Measurements from ENCODE around the gene MYO1H. TPM values are rescaled to one million over a fixed set of nuclear protein-coding genes. Genes with fewer than 3 reads are reported as not detected.

MYO1H gene
- polyA plus RNA-seq, 1 experiment, result not detected

- ChIA-PET CTCF (interaction anchor here (1.0 kb wide), 2 partner anchors 9 to 26 kb away, joined by 3 read pairs; no protein-coding TSS in a partner anchor), POLR2A (no interaction called here)
- no peak for TF ChIP-seq CTCF (IDR thresholded peaks at IDR 0.05; ENCODE audit: insufficient read depth, low read depth, low read length)
- Histone ChIP-seq H3K4me3 (ENCODE audit: low read depth, low read length) (no peak overlapping the region), H3K36me3 (ENCODE audit: control insufficient read depth, insufficient read depth, low read length) (peaks cover 50% of the 10 kb centered on the region), H3K27me3 (ENCODE audit: control insufficient read depth, insufficient read depth, low read length) (no peaks in the 10 kb centered on the region)
- DNase-seq (ENCODE audit: low read depth), result no peak
These were observed 104.8 kb downstream of the MYO1H start for GRCh38 chr12:109452489-109452888.

- DNase-seq (ENCODE audit: low read depth), result no peak
- Histone ChIP-seq H3K4me3 (ENCODE audit: low read depth, low read length) (no peak overlapping the region), H3K36me3 (ENCODE audit: control insufficient read depth, insufficient read depth, low read length) (peaks cover 47% of the 10 kb centered on the region), H3K27me3 (ENCODE audit: control insufficient read depth, insufficient read depth, low read length) (no peaks in the 10 kb centered on the region)
- TF ChIP-seq CTCF (IDR thresholded peaks at IDR 0.05; ENCODE audit: insufficient read depth, low read depth, low read length), result no peak
- CTCF ChIA-PET, result interaction anchor here (1.3 kb wide), 1 partner anchor 10 kb away, joined by 3 read pairs; no protein-coding TSS in a partner anchor
- POLR2A ChIA-PET, result no interaction called here
These were observed 108.0 kb downstream of the MYO1H start for GRCh38 chr12:109455706-109456105.

- CTCF ChIA-PET, result interaction anchor here (0.6 to 1.8 kb wide), 5 partner anchors 13 to 1033 kb away, joined by 3 to 6 read pairs (median 3); no protein-coding TSS in a partner anchor
- no peak for DNase-seq (ENCODE audit: low read depth)
- no peak overlapping the region for H3K4me3 ChIP-seq (ENCODE audit: low read depth, low read length)
These were observed 110.4 kb downstream of the MYO1H start for GRCh38 chr12:109458086-109458485.

GRCh38 chr12:109458771-109459208 lies 111.1 kb downstream of the MYO1H start:
- no peak for TF ChIP-seq CTCF (IDR thresholded peaks at IDR 0.05; ENCODE audit: insufficient read depth, low read depth, low read length)
- DNase-seq (ENCODE audit: low read depth), result no peak
- ChIA-PET POLR2A (no interaction called here), CTCF (interaction anchor here (0.6 to 0.7 kb wide), 3 partner anchors 14 to 1032 kb away, joined by 3 to 5 read pairs (median 3); no protein-coding TSS in a partner anchor)
- Histone ChIP-seq H3K4me3 (ENCODE audit: low read depth, low read length) (no peak overlapping the region), H3K36me3 (ENCODE audit: control insufficient read depth, insufficient read depth, low read length) (peaks cover 28% of the 10 kb centered on the region), H3K27me3 (ENCODE audit: control insufficient read depth, insufficient read depth, low read length) (no peaks in the 10 kb centered on the region)

More at GRCh38 chr12:109458086-109458485, 110.4 kb downstream of the MYO1H start:
- H3K27me3 ChIP-seq (ENCODE audit: control insufficient read depth, insufficient read depth, low read length), result no peaks in the 10 kb centered on the region
- TF ChIP-seq CTCF (IDR thresholded peaks at IDR 0.05; ENCODE audit: insufficient read depth, low read depth, low read length), result no peak
- peaks cover 31% of the 10 kb centered on the region for H3K36me3 ChIP-seq (ENCODE audit: control insufficient read depth, insufficient read depth, low read length)
- POLR2A ChIA-PET, result no interaction called here

- TF ChIP-seq CTCF (IDR thresholded peaks at IDR 0.05; ENCODE audit: insufficient read depth, low read depth, low read length), result no peak
- DNase-seq (ENCODE audit: low read depth), result no peak
- ChIA-PET CTCF (no interaction called here), POLR2A (no interaction called here)
- H3K36me3 ChIP-seq (ENCODE audit: control insufficient read depth, insufficient read depth, low read length), result peaks cover 28% of the 10 kb centered on the region
- H3K27me3 ChIP-seq (ENCODE audit: control insufficient read depth, insufficient read depth, low read length), result no peaks in the 10 kb centered on the region
- H3K4me3 ChIP-seq (ENCODE audit: low read depth, low read length), result no peak overlapping the region
These were observed 111.5 kb downstream of the MYO1H start for GRCh38 chr12:109459247-109459646.
